Measurements from ENCODE around the gene HOXC11. TPM values are rescaled to one million over a fixed set of nuclear protein-coding genes. Genes with fewer than 3 reads are reported as not detected.

The HOXC11 gene
- polyA plus RNA-seq (2013, experiment 1 of 2), result not detected
- polyA plus RNA-seq (2013, experiment 2 of 2), result not detected

DNA sequence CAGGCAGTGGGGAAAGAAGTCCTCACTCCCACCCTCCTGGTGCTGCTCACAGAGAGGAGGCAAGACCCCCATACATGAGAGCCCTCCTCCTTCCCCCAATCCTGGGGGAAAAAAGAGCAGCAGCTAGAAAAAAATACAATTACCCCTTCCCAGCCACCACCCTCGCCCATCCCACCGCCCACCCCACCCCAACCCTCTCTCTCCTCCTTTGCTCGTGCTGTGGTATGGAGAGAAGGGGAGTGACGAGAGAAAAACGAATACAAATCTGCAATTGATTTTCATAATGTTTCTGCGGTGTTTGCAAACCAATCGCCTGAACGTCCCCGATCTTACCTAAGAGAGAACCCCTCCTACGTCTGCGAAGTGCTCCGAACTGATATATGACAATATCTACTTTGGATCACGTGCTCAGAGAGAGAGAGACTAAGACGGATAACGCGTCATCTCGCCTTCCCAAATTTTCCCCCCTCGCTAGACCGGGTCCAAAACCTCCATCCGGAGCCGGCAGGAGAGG, at the start of gene HOXC11:
Gene HOXC11, plus strand, starts transcription at position 405 of the 514 bp plus-strand sequence. CDS start 116 bp downstream, outside the sequence.
- 16% methylated on average over 18 of the region's 21 CpGs for WGBS
- no peaks in the 10 kb centered on the region for H3K9me3 ChIP-seq (ENCODE audit: insufficient read depth, low read depth, low read length)
- H3K27ac ChIP-seq (ENCODE audit: low read depth, low read length), result no peak within 1 kb of the TSS
- H3K4me1 ChIP-seq (ENCODE audit: insufficient read depth, low read length), result no peaks in the 10 kb centered on the region; the same call in 1 of the 2 replicates
- H3K27me3 ChIP-seq (ENCODE audit: insufficient read depth, low read length), result peaks cover 100% of the 10 kb centered on the region
- H3K4me3 ChIP-seq (ENCODE audit: low read length), result no peak within 1 kb of the TSS
- no peak within 1 kb of the TSS for H3K9ac ChIP-seq (ENCODE audit: low read depth, low read length)
- no peaks in the 10 kb centered on the region for H3K36me3 ChIP-seq (ENCODE audit: insufficient read depth, low read length)

- Histone ChIP-seq H3K4me1 (ENCODE audit: insufficient read depth, low read length) (no peaks in the 10 kb centered on the region; the same call in 1 of the 2 replicates), H3K9me3 (ENCODE audit: insufficient read depth, low read depth, low read length) (no peaks in the 10 kb centered on the region), H3K27ac (ENCODE audit: low read depth, low read length) (no peak overlapping the region), H3K27me3 (ENCODE audit: insufficient read depth, low read length) (peaks cover 100% of the 10 kb centered on the region), H3K4me3 (ENCODE audit: low read length) (no peak overlapping the region), H3K36me3 (ENCODE audit: insufficient read depth, low read length) (no peaks in the 10 kb centered on the region), H3K9ac (ENCODE audit: low read depth, low read length) (no peak overlapping the region)
- 61% methylated on average over 2 of the region's 2 CpGs for WGBS
Measured at GRCh38 chr12:53924521-53925405, 48.2 kb upstream of the HOXC11 start.

- Histone ChIP-seq H3K36me3 (ENCODE audit: insufficient read depth, low read length) (no peaks in the 10 kb centered on the region), H3K27ac (ENCODE audit: low read depth, low read length) (no peak overlapping the region), H3K4me3 (ENCODE audit: low read length) (no peak overlapping the region), H3K9ac (ENCODE audit: low read depth, low read length) (no peak overlapping the region), H3K27me3 (ENCODE audit: insufficient read depth, low read length) (peaks cover 100% of the 10 kb centered on the region), H3K9me3 (ENCODE audit: insufficient read depth, low read depth, low read length) (no peaks in the 10 kb centered on the region), H3K4me1 (ENCODE audit: insufficient read depth, low read length) (no peaks in the 10 kb centered on the region; the same call in 1 of the 2 replicates)
- 42% methylated on average over 43 of the region's 45 CpGs for WGBS
Measured at GRCh38 chr12:53927220-53928029, 45.5 kb upstream of the HOXC11 start.

DNA sequence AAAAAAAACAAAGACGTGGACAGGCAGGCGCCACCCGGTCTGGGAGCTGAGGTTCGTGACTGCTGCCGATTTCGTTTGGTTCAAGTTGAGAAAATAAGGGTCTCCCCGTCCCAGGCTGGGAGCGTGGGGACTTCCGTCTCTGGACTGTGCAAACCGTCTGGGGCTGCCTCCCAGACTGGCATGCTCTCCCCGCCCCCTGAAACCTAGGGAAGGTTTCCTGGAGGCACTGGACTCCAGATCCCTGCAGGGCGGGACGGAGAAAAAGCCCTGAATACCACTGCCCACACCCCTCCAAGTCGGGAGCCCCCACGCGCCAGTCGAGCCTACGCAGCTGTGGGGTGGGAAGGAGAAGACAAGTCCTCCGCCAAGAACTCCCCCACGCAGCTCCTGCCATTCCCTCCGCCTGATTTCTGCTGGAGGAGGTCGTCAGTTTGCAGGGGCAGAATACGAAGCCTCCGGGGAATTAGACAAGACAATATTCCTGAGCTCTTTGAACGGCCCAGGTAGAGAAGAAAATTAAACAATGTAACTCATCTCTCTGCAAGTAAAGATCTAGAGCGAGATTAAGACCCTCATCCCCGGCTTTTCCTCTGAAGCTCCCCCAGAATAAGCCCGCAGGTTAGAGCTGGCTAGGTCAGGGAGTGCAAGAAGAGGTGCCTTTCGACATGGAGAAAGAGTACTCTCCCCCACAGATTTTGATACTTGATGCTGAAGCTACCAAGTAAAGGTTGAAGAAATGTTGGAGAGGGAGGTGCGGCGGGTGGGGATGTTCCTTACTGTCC, 44.7 kb upstream of the HOXC11 start:
- Histone ChIP-seq H3K27me3 (ENCODE audit: insufficient read depth, low read length) (peaks cover 100% of the 10 kb centered on the region), H3K9ac (ENCODE audit: low read depth, low read length) (no peak overlapping the region), H3K4me3 (ENCODE audit: low read length) (no peak overlapping the region), H3K4me1 (ENCODE audit: insufficient read depth, low read length) (no peaks in the 10 kb centered on the region; the same call in 1 of the 2 replicates), H3K36me3 (ENCODE audit: insufficient read depth, low read length) (no peaks in the 10 kb centered on the region), H3K27ac (ENCODE audit: low read depth, low read length) (no peak overlapping the region), H3K9me3 (ENCODE audit: insufficient read depth, low read depth, low read length) (no peaks in the 10 kb centered on the region)
- 53% methylated on average over 31 of the region's 31 CpGs for WGBS

- H3K36me3 ChIP-seq (ENCODE audit: insufficient read depth, low read length), result no peaks in the 10 kb centered on the region
- no peak overlapping the region for H3K4me3 ChIP-seq (ENCODE audit: low read length)
- 49% methylated on average over 3 of the region's 4 CpGs for WGBS
- peaks cover 100% of the 10 kb centered on the region for H3K27me3 ChIP-seq (ENCODE audit: insufficient read depth, low read length)
- H3K9me3 ChIP-seq (ENCODE audit: insufficient read depth, low read depth, low read length), result no peaks in the 10 kb centered on the region
- H3K4me1 ChIP-seq (ENCODE audit: insufficient read depth, low read length), result no peaks in the 10 kb centered on the region; the same call in 1 of the 2 replicates
- no peak overlapping the region for H3K27ac ChIP-seq (ENCODE audit: low read depth, low read length)
- H3K9ac ChIP-seq (ENCODE audit: low read depth, low read length), result no peak overlapping the region
Measured at GRCh38 chr12:53929527-53929926, 43.4 kb upstream of the HOXC11 start.

- Histone ChIP-seq H3K4me1 (ENCODE audit: insufficient read depth, low read length) (no peaks in the 10 kb centered on the region; the same call in 1 of the 2 replicates), H3K36me3 (ENCODE audit: insufficient read depth, low read length) (no peaks in the 10 kb centered on the region), H3K9ac (ENCODE audit: low read depth, low read length) (no peak overlapping the region), H3K27ac (ENCODE audit: low read depth, low read length) (no peak overlapping the region), H3K27me3 (ENCODE audit: insufficient read depth, low read length) (peaks cover 100% of the 10 kb centered on the region), H3K9me3 (ENCODE audit: insufficient read depth, low read depth, low read length) (no peaks in the 10 kb centered on the region), H3K4me3 (ENCODE audit: low read length) (no peak overlapping the region)
- WGBS, result 53% methylated on average over 29 of the region's 30 CpGs
Measured at GRCh38 chr12:53930591-53931255, 42.2 kb upstream of the HOXC11 start.

- H3K4me3 ChIP-seq (ENCODE audit: low read length), result no peak overlapping the region
- no peak overlapping the region for H3K9ac ChIP-seq (ENCODE audit: low read depth, low read length)
- no peaks in the 10 kb centered on the region for H3K36me3 ChIP-seq (ENCODE audit: insufficient read depth, low read length)
- 65% methylated on average over 2 of the region's 4 CpGs for WGBS
- no peaks in the 10 kb centered on the region for H3K9me3 ChIP-seq (ENCODE audit: insufficient read depth, low read depth, low read length)
- H3K27me3 ChIP-seq (ENCODE audit: insufficient read depth, low read length), result peaks cover 100% of the 10 kb centered on the region
- no peaks in the 10 kb centered on the region; the same call in 1 of the 2 replicates for H3K4me1 ChIP-seq (ENCODE audit: insufficient read depth, low read length)
- H3K27ac ChIP-seq (ENCODE audit: low read depth, low read length), result no peak overlapping the region
Measured at GRCh38 chr12:53931844-53932581, 40.9 kb upstream of the HOXC11 start.

DNA sequence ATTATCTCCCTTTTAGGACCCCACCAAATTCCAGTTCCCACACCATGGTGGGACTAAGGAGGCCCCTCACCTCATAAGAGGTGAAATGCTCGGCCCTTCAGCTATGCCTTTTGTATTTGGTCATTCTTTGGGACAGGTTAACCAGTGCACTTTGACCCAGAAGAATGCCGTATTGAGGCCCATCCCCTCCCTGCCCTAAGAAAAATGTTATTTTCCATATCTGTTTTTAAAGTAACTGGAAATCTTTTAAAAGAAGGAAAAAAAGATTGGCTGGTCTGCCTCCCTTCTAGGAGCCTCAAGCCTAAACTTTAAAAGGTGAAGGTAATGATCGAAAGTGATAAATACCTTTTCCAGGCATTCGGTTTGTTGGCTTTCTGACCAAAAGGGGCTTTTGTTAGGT, 40.0 kb upstream of the HOXC11 start:
- Histone ChIP-seq H3K4me1 (ENCODE audit: insufficient read depth, low read length) (no peaks in the 10 kb centered on the region), H3K27me3 (ENCODE audit: insufficient read depth, low read length) (peaks cover 100% of the 10 kb centered on the region), H3K9ac (ENCODE audit: low read depth, low read length) (no peak overlapping the region), H3K27ac (ENCODE audit: low read depth, low read length) (no peak overlapping the region), H3K4me3 (ENCODE audit: low read length) (no peak overlapping the region), H3K9me3 (ENCODE audit: insufficient read depth, low read depth, low read length) (no peaks in the 10 kb centered on the region), H3K36me3 (ENCODE audit: insufficient read depth, low read length) (no peaks in the 10 kb centered on the region)
- 70% methylated on average over 4 of the region's 4 CpGs for WGBS

DNA sequence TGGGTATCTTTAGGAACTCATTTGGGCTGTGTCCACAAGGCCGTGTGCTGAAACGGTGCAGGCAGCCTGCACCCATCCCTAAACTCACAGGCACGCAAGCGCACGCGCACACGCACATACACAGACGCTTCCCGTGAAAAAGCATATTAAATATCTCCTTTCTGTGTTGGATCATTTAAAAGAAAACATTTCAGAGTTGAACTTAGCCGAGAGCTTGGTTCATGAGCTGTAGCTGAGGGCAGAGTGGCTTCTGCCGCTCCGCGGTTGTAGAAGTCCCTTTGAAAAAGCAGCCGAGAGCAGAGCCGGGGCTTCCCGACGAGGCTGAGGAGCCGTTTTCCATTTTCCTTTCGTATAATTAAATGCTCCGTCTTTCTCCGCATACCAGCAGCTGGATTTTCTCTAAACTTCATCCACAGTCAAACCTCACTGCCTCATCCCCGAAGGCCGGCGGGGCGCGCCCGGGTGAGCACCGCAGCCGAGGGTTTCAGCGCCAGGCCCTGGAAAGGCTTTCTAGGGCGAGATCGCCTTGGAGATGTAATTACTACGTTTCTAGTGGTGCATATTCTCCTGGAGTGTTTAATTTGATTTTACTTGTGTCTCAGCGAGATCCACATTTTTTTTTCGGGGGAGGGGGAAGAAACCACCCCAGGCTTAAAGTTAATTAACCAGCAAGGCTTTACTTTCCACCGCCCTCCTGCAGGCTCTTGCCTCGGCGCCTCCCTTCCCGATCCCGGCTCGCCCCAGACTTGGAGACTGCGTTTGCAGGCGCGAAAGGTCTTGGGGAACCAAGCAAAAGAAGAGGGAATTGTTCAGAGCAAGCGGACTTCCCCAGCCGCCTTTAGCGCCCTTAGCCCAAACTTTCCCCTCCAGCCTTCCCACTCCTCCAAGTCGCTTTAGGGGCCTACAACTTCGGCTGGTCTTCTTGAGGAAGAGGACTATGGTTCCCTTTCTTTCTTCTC, 37.3 kb upstream of the HOXC11 start:
- H3K27ac ChIP-seq (ENCODE audit: low read depth, low read length), result no peak overlapping the region
- H3K9ac ChIP-seq (ENCODE audit: low read depth, low read length), result no peak overlapping the region
- peaks cover 2% of the 10 kb centered on the region; the same call in 1 of the 2 replicates for H3K4me1 ChIP-seq (ENCODE audit: insufficient read depth, low read length)
- H3K9me3 ChIP-seq (ENCODE audit: insufficient read depth, low read depth, low read length), result no peaks in the 10 kb centered on the region
- WGBS, result 32% methylated on average over 49 of the region's 49 CpGs
- H3K4me3 ChIP-seq (ENCODE audit: low read length), result no peak overlapping the region
- H3K36me3 ChIP-seq (ENCODE audit: insufficient read depth, low read length), result no peaks in the 10 kb centered on the region
- H3K27me3 ChIP-seq (ENCODE audit: insufficient read depth, low read length), result peaks cover 100% of the 10 kb centered on the region

Data from HUES64 (cell line).